Activated naive CD4-positive, alpha-beta T cell treated with anti-CD3 and anti-CD28 coated beads, Interleukin-2, amount 50 U/mL, for 16 hours (primary cell): ENCODE results near the gene MCRS1.
"Not testable (repeated sequence)": the region's sequence is repeated elsewhere in the genome, so short reads cannot be mapped to it uniquely, and the experiment has no call there.

ENCODE experiments used
- DNase-seq: peaks from one replicate; pipeline ENCODE4 v3.0.0-alpha.2; 2020

Gene MCRS1

DNA sequence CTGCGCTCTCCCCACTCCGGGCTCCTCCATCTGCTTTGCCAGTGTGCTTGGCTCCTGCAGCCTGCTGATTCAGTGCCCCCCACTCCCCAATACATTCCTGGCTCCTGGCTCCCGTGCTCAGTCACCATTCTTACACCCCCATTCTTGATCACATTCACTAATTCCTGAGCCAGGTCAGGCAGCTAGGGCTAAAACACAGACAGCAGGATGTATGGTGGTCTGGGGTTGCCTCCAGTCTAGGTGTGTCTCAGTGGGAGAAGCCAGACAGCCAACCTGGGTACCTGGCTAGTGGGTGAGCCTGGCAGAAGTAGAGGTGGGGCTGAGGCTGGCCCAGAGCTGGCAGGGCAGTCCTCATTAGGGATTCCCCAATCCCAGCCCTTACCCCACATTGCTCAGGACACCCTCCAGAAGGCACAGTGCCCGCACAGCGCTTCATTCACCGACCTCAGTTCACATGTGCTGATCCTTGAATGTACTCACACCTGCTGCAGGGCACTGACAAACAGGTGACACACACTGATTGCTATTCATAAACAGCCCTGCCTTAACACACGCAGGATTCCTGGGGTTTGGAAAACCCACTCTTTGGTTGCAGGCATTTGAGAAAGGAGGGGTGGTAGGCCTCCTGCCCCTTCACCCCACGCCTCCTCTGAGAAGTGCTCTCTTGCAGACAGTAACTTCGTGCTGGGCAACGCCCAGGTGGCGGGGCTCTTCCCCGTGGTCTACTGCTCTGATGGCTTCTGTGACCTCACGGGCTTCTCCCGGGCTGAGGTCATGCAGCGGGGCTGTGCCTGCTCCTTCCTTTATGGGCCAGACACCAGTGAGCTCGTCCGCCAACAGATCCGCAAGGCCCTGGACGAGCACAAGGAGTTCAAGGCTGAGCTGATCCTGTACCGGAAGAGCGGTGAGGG, 27.5 kb downstream of the MCRS1 start:
- DNase-seq = no peak

DNA sequence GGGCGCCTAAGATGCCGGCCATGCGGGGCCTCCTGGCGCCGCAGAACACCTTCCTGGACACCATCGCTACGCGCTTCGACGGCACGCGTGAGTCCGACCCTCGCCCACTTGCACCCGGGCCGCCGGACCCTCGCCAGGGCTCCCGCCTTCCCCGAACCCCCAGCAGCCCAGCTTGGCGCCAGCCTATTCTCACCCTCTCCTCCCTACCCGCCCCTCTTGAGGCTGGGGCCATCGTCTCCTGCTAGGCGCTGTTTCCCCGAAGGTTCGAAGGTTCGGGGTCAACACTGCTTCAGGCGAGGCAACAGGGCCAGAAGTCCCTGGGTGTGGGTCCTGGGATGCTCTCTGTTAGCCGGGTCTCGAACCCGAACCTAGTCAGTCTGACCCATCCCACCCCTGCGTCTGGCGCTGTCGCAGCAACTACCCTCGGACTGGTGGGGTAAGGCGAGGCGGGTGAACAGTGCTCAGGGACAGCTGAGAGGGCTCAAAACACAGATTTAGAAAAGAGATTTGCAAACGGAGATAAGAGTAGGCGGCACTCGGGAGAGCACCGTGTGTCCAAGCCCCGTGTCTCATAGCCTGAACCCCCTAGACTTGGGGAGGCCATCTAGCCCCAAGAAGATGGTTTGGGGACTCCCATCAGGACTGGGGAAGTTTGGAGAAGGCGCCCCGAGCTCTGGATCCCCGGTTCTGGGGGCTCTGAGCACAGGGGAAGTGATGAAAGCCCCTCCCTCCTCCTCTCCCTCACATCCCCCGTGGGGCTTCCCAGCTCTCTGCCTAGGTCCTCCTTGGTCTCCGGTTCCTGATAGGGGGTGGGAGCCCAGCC, 28.3 kb downstream of the MCRS1 start:
- no peak for DNase-seq

DNA sequence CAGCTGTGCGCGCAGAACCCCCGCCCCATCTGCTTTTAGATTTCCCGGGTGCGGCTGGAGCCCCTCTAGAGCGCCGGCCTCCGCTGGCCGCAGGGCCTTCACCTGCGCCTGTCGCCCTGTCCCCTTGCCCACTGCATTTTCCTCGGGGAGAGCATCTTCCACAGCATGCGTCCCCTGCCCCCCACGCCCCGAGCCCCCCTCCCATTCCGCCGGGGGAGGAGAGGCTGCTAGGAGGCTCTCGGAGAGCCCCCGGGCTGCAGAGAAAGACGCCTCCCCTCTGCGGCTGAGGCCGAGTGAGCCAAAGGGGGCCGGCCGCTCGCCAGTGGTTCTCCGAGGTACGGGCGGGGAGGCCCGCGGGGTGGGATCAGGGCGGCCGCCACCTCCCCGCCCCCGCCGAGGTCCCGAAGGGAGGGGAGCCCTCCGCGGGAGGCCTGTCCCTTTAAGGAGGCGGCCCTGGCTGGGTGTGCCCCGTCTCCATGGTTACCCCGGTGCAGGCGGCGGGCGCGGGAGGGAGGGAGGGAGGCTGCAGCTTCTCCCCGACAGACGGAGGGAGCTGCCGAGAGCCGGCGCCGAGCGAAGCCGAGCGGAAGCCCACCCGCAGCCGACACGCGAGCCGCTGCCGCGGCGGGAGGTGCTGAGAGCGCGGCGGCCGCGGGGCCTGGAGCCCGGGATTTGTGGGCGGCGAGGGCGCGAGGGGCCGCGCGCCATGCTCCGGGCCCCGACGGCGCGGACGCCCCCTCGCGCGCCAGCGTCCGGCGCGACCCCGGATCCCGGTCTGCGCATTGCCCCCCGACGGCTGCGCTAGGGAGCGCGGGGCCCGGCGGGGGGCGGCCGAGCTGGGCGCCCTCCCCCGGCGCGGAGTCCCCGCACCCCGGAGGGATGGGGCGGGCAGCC, 29.2 kb downstream of the MCRS1 start, which contains the start of gene KCNH3:
Gene KCNH3, plus strand, starts transcription at position 521 of the 894 bp plus-strand sequence. CDS start 387 bp downstream, outside the sequence.
- DNase-seq = peak; percentile 85

DNA sequence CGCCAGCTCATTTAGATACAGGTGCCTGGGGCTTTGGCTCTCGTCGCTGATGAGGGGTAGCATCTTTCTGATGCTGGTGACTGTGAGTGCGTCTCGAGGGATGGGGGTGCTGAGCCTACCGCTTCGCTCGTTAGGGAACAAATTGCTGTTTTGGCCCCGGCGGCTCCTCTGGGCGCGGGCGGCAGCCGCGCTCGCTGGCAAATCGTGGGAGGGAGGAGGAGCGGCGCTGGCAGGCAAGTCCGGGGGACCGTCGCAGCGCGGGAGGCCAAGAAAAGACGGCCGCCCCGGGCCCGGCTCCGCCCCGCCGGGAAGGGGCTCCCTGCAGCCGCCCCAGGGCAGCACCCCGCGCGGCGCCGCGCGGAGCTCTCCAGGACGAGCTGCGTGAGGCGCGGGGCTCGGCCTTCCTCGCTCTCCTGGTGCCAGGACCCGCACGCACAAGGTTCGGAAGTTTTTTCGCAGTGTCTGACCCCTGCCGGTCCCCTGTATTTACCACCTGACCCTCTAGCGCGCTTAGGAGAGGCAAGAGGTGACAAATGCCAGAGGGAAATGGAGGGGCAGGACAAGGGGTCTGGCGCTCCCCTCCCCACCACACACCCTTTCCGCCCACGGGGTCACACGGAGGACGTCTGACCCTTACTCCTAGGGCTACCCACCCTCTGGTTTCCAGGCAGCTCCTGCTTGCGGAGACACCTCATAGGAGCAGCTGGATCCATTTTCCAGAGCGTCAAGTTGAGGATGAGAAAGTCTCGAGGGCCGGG, 30.0 kb downstream of the MCRS1 start:
- peak; percentile 47 for DNase-seq

DNA sequence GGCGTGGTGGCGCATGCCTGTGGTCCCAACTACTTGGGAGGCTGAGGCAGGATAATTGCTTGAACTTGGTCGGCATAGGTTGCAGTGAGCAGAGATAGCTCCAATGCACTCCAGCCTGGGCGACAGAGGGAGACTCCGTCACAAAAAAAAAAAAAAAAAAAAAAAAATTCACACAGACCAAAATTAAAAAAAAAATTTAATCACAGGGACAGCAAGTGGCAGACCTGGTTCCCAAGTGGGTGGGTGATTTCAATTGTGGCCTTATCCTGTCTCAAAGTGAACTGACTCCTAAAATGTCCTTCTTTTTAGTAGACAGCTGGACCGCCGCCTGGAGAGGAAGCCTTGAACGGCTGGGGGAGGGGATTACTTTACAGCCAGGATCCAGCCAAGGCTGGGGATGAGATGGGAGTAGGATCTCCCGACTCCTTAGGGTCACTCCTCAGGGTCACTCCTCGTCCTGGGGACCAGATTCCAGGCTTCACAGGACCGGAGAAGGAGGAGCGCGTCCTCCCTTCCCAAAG, 30.7 kb downstream of the MCRS1 start:
- no peak for DNase-seq

DNA sequence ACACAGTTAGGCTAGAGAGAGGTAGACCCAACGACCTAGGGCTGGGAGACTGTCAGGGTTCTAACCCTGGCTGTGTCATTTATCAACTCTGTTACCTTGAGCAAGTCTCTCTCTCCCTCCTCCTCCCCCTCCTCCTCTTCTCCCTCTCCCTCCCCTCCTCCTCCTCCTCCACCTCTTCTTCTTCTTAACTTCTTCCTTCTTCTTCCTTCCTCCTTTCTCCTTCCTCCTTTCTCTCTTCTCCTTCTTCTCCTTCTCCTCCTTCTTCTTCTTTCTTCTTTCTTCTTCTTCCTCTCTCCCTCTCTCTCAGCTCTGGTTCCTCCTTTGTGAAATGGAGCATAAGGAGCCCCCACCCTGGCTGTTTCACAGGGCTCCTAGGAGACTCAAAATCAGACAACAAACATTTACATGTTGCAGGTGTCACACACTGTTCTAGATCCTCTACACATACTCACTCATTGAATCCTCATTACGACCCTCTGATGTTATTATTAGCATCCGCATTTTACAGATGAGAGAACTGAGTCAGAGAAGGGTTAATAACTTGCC, 31.3 kb downstream of the MCRS1 start:
- no peak for DNase-seq

DNA sequence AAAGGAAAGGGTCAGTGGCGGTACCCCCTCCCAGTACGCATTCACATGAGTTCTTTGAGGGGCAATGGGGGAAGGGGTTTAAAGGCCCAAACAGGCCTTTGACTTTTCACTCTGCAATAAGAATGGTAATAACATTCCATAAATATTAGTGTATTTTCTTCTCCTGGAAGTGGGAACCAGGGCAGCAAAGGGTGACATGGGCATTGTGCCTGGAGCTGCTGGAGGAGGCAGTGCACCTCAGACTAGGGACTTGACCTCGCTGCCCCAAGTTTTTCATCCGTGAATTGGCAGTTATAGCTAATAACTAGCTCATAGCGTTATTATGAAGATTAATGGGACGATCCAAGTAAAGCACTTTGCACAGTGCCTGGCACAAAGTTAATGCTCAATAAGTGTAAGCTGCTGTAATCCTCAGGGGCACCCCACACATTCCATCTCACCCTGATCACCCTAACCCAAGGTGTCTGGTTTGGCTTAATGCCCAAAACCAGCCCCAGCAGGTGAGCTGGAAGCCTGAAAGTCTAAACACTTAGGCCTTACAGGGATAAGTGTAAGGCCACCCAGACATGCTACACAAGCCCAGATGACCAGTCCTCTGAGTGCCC, 31.9 kb downstream of the MCRS1 start:
- no peak for DNase-seq

DNA sequence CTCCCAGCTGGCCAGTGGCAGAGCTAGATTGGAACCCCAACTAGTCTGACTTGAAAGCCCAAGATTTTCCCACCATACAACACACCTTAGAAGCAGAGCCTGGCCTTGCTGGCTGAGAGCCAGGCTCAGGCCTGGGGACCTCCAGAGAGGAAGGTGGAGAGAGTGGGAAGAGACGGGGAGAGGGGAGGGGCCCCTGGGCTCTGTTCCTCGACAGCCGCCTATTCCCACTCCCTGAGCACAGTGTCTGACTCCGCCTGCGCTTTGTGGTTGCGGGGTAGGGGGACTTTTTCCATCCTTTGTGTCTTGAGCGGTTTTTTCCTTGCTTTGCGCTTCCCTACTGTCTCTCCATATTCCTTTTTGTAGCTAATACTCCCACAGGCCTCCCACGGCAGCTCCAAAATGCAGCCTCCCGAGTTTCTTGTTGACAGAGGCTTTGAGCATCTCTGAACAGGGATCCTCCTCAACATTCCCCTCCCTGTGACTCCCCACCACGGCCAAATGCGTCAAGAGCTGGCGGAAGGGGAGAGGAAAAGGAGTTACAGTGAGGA, 33.1 kb downstream of the MCRS1 start:
- no peak for DNase-seq

DNA sequence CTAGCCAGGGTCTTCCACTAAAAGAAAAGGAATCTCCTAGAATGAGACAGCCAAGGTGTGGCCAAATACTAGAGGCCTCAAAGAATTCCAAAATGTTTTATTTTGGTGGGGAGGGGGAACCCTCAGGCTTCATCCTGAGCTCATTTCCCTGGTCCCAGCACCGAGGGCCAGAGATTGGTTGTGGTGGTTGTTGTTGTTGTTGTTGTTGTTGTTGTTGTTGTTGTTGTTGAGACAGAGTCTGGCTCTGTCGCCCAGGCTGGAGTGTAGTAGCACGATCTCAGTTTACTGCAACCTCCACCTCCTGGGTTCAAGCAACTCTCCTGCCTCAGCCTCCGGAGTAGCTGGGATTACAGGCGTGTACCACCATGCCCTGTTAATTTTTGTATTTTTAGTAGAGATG, 33.8 kb downstream of the MCRS1 start:
- DNase-seq = not testable (repeated sequence)

DNA sequence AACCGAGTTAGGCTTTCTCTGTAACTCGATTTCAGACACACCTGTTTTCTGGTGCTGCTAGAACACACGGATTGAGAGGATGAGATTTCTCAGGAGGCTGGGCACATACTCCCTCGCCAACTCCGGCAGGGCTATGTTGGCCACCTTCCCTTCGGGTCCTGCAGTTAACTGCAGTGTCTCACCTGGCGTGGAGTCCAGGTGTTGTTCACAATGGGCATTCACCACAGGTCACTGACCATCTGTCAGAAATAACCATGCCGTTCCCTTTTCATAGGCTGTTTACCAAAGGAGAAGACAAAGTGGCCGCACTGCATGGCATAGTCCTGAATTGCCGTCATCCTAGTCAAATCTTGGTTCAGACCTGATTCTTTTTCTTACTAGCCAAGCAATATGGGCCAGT, 34.6 kb downstream of the MCRS1 start:
- DNase-seq = no peak

DNA sequence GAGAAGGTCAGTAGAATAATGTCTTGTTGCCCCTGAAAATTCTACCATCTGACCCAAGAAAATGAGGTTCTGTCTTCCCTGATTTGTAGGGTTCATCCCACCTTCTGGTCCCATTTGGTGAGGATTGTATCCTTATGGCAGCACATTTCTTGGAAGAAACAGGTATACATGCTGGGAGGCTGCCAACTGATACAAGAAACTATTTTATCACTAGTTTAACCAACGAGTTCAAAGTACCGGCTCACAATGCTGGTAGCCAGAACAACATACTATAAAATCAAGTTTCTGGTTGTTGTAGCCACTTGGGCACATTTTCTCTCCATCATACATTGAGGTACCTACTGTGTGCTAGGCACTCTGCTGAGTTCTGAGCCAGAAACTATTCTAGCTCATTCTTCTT, 36.2 kb downstream of the MCRS1 start:
- DNase-seq = no peak

DNA sequence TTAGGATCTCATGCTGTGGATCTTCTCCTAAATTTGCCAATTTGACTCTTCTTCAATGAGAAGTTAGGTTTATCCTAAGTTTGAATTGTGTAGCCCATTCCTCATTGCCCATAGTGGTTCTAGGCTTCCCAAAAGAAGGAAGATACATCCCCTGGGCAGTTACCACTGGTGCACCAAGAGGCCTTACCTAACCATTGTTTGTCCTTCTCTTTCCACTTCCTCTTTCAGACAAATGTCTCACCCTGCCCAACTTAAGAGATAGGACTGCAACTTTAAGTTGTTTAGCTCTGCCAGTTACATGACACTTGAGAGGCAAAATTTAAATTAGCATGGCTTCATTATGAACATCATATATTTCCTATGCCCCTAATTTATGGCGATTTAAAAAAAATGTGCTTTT, 38.5 kb downstream of the MCRS1 start:
- DNase-seq = no peak

DNA sequence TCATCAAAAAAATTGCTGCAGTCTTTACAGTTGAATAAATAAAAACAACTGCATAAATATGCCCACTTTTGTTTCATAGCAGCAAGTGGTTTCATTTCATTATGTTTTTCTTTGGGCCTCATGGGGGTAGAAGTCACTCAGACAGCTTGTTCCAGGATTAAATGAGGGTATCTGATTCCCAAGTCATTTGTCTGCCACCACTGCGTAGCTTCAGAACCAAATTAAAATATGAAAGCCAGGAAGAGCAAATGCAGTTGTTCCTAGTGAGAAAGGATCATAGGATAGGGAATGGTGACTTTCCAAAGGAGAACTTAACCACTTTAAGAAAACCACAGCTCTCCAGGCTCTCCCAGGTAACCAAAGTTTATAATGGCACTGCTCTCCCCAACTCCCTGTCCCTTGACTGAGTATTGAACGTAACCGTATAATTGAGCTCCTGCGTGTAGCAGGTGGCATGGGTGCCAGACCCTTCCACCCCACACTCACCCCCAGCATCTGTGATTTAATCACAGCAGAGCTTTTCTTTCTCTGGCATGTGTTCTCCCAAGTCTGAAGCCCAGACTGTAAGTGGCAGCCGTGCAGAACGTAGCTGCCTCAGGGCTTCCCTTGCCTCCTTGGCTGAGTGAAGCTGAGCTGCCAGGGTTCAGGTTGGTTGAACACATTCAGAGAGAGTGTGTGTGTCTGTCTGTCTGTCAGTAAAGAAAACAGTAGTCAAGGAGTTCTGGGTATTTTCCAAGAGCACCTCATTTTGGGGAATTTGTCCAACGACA, 40.4 kb downstream of the MCRS1 start:
- no peak for DNase-seq

DNA sequence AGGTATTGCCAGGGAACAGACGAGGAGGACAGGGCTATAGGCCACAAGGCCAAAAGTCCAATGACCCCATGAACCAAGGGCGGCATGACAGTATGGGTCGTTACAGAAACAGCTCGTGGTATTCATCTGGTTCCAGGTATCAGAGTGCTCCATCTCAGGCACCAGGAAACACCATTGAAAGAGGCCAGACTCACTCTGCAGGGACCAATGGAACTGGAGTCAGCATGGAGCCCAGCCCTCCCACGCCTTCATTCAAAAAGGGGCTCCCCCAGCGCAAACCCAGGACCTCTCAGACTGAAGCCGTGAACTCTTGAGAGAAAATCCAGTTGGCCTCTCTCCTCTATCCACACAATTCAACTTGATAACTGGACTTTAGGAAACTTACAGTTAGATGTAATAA, 42.0 kb downstream of the MCRS1 start:
- DNase-seq = no peak

DNA sequence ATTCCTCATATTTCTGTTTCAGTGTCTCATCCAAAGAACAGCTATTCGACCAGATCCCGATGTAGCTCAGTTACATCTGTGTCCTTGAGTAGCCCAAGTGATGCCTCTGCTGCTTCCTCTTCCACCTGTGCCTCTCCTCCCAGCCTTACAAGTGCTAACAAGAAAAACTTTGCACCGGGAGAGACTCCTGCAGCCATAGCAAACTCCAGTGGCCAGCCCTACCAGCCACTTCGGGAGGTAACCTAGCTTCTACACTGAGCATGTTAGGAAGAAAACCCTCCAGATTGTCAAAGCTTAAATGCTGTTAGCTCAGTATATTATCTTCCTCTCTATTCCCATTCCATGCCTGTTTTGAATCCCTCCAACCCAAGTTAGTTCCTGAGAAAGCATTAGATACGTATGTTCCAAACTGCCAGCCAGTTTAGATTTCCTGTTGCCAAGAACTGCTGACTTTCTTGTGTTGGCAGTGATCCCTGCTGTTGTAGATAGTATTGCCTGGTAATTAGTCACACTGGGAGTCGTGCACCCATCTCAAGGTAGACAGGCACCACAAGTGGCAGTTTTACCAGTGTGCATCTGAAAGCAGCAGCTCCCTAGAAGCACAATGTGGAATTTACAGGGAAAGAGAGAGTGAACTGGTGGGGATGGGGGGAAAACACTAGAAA, 43.1 kb downstream of the MCRS1 start:
- DNase-seq = no peak

DNA sequence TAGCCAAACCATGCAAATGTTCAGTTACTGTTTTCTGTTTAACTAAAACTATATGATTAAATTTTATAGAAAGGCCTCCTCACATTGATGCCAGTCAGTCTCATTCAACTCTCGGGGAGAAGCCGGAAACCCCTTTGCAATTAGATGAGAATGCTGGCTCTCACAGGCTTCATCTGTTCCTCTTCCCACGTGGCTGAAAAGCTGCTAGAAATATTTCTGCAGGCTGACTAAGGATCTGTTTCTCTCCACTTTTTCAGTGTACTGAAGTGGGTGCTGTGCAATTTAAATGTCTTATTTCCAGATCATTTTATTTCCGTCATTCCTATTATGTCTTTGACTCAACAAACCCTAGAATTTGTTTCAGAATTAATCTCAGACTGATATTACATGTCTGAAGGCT, 46.6 kb downstream of the MCRS1 start:
- no peak for DNase-seq

DNA sequence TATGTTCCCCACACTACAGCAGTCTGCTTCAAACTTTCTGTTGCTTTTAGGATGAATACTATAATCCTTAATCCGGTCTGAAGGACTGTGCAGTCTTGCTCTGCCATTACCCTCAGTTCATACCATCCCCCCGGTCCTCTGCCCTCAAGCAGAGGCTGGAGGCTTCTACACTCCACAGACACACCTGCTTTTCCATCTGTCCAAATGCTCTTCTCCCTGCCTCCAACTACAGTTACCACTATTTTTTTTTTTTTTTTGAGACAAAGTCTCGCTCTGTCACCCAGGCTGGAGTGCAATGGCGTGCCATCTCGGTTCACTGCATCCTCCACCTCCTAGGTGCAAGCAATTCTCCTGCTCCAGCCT, 48.4 kb downstream of the MCRS1 start:
- no peak for DNase-seq

DNA sequence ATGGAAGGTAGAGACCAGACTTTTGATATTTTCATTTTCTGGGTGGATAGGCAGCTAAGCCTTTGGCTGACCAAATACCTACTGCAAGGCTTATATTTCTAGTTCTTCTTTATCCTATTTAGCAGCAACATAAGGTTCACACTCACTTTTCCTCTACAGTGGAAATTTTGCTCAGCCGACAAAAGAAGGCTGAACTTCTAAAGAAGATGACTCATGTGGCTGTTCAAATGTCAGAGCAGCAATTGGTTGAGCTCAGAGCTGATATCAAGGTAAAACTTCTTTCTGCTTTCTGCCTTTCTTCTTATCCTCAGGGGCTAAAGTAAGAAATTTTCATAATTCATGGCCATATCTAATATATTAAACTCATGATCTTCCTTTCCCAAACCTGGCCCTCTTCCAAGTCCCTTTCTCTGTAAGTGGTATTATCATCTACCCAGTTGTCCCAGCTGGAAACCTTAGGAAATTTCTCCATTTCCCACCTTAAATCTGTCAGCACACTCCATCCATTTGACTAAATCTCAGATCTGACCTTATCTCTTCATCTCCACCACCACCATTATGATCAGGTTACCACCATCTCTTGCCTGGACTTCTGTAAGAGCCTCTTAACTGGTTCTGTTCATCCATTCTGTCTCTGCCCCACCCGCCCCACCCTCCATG, 48.9 kb downstream of the MCRS1 start:
- DNase-seq = no peak

DNA sequence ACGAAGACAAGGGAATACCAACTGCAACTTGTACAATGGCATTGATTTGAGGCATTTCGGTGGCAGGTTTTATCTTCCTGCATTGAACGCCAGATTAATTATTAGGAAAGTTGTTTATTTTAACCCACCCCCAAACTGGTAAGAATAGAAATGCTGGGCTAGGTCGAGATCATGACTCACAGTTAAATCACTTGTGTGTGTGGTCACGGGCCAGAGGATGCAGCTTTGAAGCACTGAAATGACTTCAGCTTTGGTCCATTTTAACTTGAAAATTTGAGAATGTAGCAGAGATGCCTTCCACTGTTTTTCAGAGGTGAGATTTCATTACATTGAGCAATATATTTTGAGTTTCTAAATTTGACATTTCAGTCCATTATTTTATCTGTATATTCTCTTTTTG, 52.7 kb downstream of the MCRS1 start:
- DNase-seq = no peak
